ENCODE results near the gene GASK1B. TPM values are rescaled to one million over a fixed set of nuclear protein-coding genes. Genes with fewer than 3 reads are reported as not detected.

Gene GASK1B
- total RNA-seq, 1 experiment from 2014 or later: 0.42 TPM

GRCh38 chr4:158197194-158197776 is 24.5 kb upstream of the GASK1B start:
- DNase-seq: no peak
- no peaks in the 10 kb centered on the region for H3K27me3 ChIP-seq (ENCODE audit: control insufficient read depth, insufficient read depth, low read length)
- no peak overlapping the region for H3K4me3 ChIP-seq (ENCODE audit: insufficient read depth, low read depth, low read length)
- no peaks in the 10 kb centered on the region for H3K36me3 ChIP-seq (replicated peaks; ENCODE audit: control insufficient read depth, insufficient read depth, low read length)

- H3K4me3 ChIP-seq (ENCODE audit: insufficient read depth, low read depth, low read length): no peak overlapping the region
- DNase-seq: no peak
- no peaks in the 10 kb centered on the region for H3K36me3 ChIP-seq (replicated peaks; ENCODE audit: control insufficient read depth, insufficient read depth, low read length)
- H3K27me3 ChIP-seq (ENCODE audit: control insufficient read depth, insufficient read depth, low read length): no peaks in the 10 kb centered on the region
Measured at GRCh38 chr4:158195297-158195696, 22.5 kb upstream of the GASK1B start.

GRCh38 chr4:158193171-158193749 is 20.4 kb upstream of the GASK1B start:
- H3K36me3 ChIP-seq (replicated peaks; ENCODE audit: control insufficient read depth, insufficient read depth, low read length): no peaks in the 10 kb centered on the region
- H3K4me3 ChIP-seq (ENCODE audit: insufficient read depth, low read depth, low read length): no peak overlapping the region
- DNase-seq: peak; percentile 25
- no peaks in the 10 kb centered on the region for H3K27me3 ChIP-seq (ENCODE audit: control insufficient read depth, insufficient read depth, low read length)

- Histone ChIP-seq H3K4me3 (ENCODE audit: insufficient read depth, low read depth, low read length) (no peak overlapping the region), H3K27me3 (ENCODE audit: control insufficient read depth, insufficient read depth, low read length) (no peaks in the 10 kb centered on the region), H3K36me3 (replicated peaks; ENCODE audit: control insufficient read depth, insufficient read depth, low read length) (no peaks in the 10 kb centered on the region)
- DNase-seq: no peak
Measured at GRCh38 chr4:158192439-158193158, 19.8 kb upstream of the GASK1B start.

GRCh38 chr4:158190718-158191117 is 17.9 kb upstream of the GASK1B start:
- no peak for DNase-seq
- no peaks in the 10 kb centered on the region for H3K36me3 ChIP-seq (replicated peaks; ENCODE audit: control insufficient read depth, insufficient read depth, low read length)
- no peak overlapping the region for H3K4me3 ChIP-seq (ENCODE audit: insufficient read depth, low read depth, low read length)
- no peaks in the 10 kb centered on the region; the same call in 1 of the 2 replicates for H3K27me3 ChIP-seq (ENCODE audit: control insufficient read depth, insufficient read depth, low read length)

GRCh38 chr4:158189422-158189821 is 16.6 kb upstream of the GASK1B start:
- no peaks in the 10 kb centered on the region; the same call in 1 of the 2 replicates for H3K27me3 ChIP-seq (ENCODE audit: control insufficient read depth, insufficient read depth, low read length)
- H3K4me3 ChIP-seq (ENCODE audit: insufficient read depth, low read depth, low read length): no peak overlapping the region
- no peak for DNase-seq
- H3K36me3 ChIP-seq (replicated peaks; ENCODE audit: control insufficient read depth, insufficient read depth, low read length): no peaks in the 10 kb centered on the region

GRCh38 chr4:158186815-158187214 is 14.0 kb upstream of the GASK1B start:
- Histone ChIP-seq H3K4me3 (ENCODE audit: insufficient read depth, low read depth, low read length) (no peak overlapping the region), H3K36me3 (replicated peaks; ENCODE audit: control insufficient read depth, insufficient read depth, low read length) (no peaks in the 10 kb centered on the region), H3K27me3 (ENCODE audit: control insufficient read depth, insufficient read depth, low read length) (no peaks in the 10 kb centered on the region; the same call in 1 of the 2 replicates)
- no peak for DNase-seq

GRCh38 chr4:158182736-158183135 is 9.9 kb upstream of the GASK1B start:
- H3K4me3 ChIP-seq (ENCODE audit: insufficient read depth, low read depth, low read length): no peak overlapping the region
- DNase-seq: no peak
- H3K27me3 ChIP-seq (ENCODE audit: control insufficient read depth, insufficient read depth, low read length): no peaks in the 10 kb centered on the region; the same call in 1 of the 2 replicates
- H3K36me3 ChIP-seq (replicated peaks; ENCODE audit: control insufficient read depth, insufficient read depth, low read length): no peaks in the 10 kb centered on the region

- Histone ChIP-seq H3K4me3 (ENCODE audit: insufficient read depth, low read depth, low read length) (no peak overlapping the region), H3K27me3 (ENCODE audit: control insufficient read depth, insufficient read depth, low read length) (no peaks in the 10 kb centered on the region; the same call in 1 of the 2 replicates), H3K36me3 (replicated peaks; ENCODE audit: control insufficient read depth, insufficient read depth, low read length) (no peaks in the 10 kb centered on the region)
- no peak for DNase-seq
Measured at GRCh38 chr4:158181906-158182305, 9.1 kb upstream of the GASK1B start.

- Histone ChIP-seq H3K36me3 (replicated peaks; ENCODE audit: control insufficient read depth, insufficient read depth, low read length) (no peaks in the 10 kb centered on the region), H3K4me3 (ENCODE audit: insufficient read depth, low read depth, low read length) (no peak overlapping the region), H3K27me3 (ENCODE audit: control insufficient read depth, insufficient read depth, low read length) (no peaks in the 10 kb centered on the region)
- DNase-seq: no peak
Measured at GRCh38 chr4:158179465-158179864, 6.6 kb upstream of the GASK1B start.

- Histone ChIP-seq H3K27me3 (ENCODE audit: control insufficient read depth, insufficient read depth, low read length) (no peaks in the 10 kb centered on the region), H3K4me3 (ENCODE audit: insufficient read depth, low read depth, low read length) (no peak overlapping the region), H3K36me3 (replicated peaks; ENCODE audit: control insufficient read depth, insufficient read depth, low read length) (no peaks in the 10 kb centered on the region)
- no peak for DNase-seq
Measured at GRCh38 chr4:158176776-158177175, 4.0 kb upstream of the GASK1B start.

GRCh38 chr4:158176108-158176507 is 3.3 kb upstream of the GASK1B start:
- no peak overlapping the region for H3K4me3 ChIP-seq (ENCODE audit: insufficient read depth, low read depth, low read length)
- DNase-seq: no peak
- H3K36me3 ChIP-seq (replicated peaks; ENCODE audit: control insufficient read depth, insufficient read depth, low read length): no peaks in the 10 kb centered on the region
- no peaks in the 10 kb centered on the region for H3K27me3 ChIP-seq (ENCODE audit: control insufficient read depth, insufficient read depth, low read length)

- peak; percentile 66 for DNase-seq
- H3K4me3 ChIP-seq (ENCODE audit: insufficient read depth, low read depth, low read length): no peak overlapping the region
Measured at GRCh38 chr4:158170691-158171561, 1.9 kb downstream of the GASK1B start.

GRCh38 chr4:158169931-158170690 is 2.7 kb downstream of the GASK1B start:
- no peaks in the 10 kb centered on the region for H3K27me3 ChIP-seq (ENCODE audit: control insufficient read depth, insufficient read depth, low read length)
- DNase-seq: no peak
- no peak overlapping the region for H3K4me3 ChIP-seq (ENCODE audit: insufficient read depth, low read depth, low read length)
- no peaks in the 10 kb centered on the region for H3K36me3 ChIP-seq (replicated peaks; ENCODE audit: control insufficient read depth, insufficient read depth, low read length)

More at GRCh38 chr4:158170691-158171561, 1.9 kb downstream of the GASK1B start:
- Histone ChIP-seq H3K36me3 (replicated peaks; ENCODE audit: control insufficient read depth, insufficient read depth, low read length) (no peaks in the 10 kb centered on the region), H3K27me3 (ENCODE audit: control insufficient read depth, insufficient read depth, low read length) (no peaks in the 10 kb centered on the region)
